Neural cell (in vitro differentiated cells): Measurements from ENCODE around the gene VEGFD.

ENCODE experiments used
- EP300 ChIP-seq: fragments of 450-650 bp; conservative IDR thresholded peaks from 2 replicates; pipeline ENCODE4 v1.6.1; 2014; ENCODE audit warnings: antibody characterized with exemption, mild to moderate bottlenecking, moderate library complexity; ENCODE audit not compliant: poor library complexity, severe bottlenecking
- EZH2 ChIP-seq: fragments of 200-600, 300-800 bp; shearing (Covaris generic), sonication (generic); IDR thresholded peaks from 2 replicates; pipeline ENCODE4 v1.6.1; 2014; ENCODE audit warnings: antibody characterized with exemption, low read length, borderline replicate concordance, mild to moderate bottlenecking; ENCODE audit not compliant: insufficient read depth, poor library complexity, severe bottlenecking
- MXI1 ChIP-seq: fragments of 450-650 bp; conservative IDR thresholded peaks from 2 replicates; pipeline ENCODE4 v1.6.1; 2014; ENCODE audit warnings: antibody characterized with exemption, mild to moderate bottlenecking; ENCODE audit not compliant: poor library complexity, severe bottlenecking
- POLR2AphosphoS5 ChIP-seq: IDR thresholded peaks from 2 replicates; pipeline ENCODE4 v1.6.1; 2012
- RAD21 ChIP-seq: fragments of 450-650 bp; conservative IDR thresholded peaks from 2 replicates; pipeline ENCODE4 v1.6.1; 2014; ENCODE audit warnings: antibody characterized with exemption, mild to moderate bottlenecking, moderate library complexity
- TAF1 ChIP-seq: IDR thresholded peaks from 2 replicates; pipeline ENCODE4 v1.6.1; 2012; ENCODE audit warnings: low read depth
- TF ChIP-seq, protein P1 (sequence below): fragments of 450-650 bp; IDR thresholded peaks from 2 replicates; pipeline ENCODE4 v1.5.1; 2014; ENCODE audit warnings: antibody characterized with exemption, mild to moderate bottlenecking, moderate library complexity; ENCODE audit not compliant: poor library complexity, severe bottlenecking
- TF ChIP-seq, protein P2 (sequence below): IDR thresholded peaks from 2 replicates; pipeline ENCODE4 v1.6.1; 2012; ENCODE audit warnings: borderline replicate concordance

DNA sequence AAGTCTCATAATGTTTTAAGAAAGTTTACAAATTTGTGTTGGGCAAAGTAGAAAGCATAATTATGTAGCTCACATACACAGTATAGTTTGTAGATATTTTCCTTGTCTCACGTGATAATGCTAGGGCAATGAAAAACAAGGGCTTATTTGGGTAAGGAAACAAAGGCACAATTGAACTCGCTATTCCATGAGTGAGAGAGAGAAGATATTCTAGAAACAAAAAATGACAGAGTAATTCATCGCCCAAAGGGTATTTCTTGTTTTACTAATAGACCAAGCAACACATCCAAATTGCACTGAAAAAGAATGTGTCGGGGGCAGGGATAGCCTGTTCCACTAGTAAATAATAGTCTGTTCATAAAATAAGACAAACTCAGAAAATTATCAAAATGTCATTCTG lies 65.1 kb downstream of the VEGFD start:
- TF ChIP-seq, protein P1, sequence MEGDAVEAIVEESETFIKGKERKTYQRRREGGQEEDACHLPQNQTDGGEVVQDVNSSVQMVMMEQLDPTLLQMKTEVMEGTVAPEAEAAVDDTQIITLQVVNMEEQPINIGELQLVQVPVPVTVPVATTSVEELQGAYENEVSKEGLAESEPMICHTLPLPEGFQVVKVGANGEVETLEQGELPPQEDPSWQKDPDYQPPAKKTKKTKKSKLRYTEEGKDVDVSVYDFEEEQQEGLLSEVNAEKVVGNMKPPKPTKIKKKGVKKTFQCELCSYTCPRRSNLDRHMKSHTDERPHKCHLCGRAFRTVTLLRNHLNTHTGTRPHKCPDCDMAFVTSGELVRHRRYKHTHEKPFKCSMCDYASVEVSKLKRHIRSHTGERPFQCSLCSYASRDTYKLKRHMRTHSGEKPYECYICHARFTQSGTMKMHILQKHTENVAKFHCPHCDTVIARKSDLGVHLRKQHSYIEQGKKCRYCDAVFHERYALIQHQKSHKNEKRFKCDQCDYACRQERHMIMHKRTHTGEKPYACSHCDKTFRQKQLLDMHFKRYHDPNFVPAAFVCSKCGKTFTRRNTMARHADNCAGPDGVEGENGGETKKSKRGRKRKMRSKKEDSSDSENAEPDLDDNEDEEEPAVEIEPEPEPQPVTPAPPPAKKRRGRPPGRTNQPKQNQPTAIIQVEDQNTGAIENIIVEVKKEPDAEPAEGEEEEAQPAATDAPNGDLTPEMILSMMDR = no peak
- TF ChIP-seq MXI1 (no peak), POLR2AphosphoS5 (no peak), RAD21 (no peak), EP300 (no peak), TAF1 (no peak), EZH2 (no peak)
- TF ChIP-seq, protein P2, sequence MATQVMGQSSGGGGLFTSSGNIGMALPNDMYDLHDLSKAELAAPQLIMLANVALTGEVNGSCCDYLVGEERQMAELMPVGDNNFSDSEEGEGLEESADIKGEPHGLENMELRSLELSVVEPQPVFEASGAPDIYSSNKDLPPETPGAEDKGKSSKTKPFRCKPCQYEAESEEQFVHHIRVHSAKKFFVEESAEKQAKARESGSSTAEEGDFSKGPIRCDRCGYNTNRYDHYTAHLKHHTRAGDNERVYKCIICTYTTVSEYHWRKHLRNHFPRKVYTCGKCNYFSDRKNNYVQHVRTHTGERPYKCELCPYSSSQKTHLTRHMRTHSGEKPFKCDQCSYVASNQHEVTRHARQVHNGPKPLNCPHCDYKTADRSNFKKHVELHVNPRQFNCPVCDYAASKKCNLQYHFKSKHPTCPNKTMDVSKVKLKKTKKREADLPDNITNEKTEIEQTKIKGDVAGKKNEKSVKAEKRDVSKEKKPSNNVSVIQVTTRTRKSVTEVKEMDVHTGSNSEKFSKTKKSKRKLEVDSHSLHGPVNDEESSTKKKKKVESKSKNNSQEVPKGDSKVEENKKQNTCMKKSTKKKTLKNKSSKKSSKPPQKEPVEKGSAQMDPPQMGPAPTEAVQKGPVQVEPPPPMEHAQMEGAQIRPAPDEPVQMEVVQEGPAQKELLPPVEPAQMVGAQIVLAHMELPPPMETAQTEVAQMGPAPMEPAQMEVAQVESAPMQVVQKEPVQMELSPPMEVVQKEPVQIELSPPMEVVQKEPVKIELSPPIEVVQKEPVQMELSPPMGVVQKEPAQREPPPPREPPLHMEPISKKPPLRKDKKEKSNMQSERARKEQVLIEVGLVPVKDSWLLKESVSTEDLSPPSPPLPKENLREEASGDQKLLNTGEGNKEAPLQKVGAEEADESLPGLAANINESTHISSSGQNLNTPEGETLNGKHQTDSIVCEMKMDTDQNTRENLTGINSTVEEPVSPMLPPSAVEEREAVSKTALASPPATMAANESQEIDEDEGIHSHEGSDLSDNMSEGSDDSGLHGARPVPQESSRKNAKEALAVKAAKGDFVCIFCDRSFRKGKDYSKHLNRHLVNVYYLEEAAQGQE = no peak
